ENCODE results near the gene GLI3.

- TF ChIP-seq CTCF (IDR thresholded peaks at IDR 0.05; ENCODE audit: borderline replicate concordance, extremely low read depth, low read length, poor library complexity, severe bottlenecking) (peak; percentile 73), EZH2 (IDR thresholded peaks at IDR 0.05; ENCODE audit: borderline replicate concordance, low read depth, low read length, severe bottlenecking) (no peak)
Measured at GRCh38 chr7:41979834-41980307, 257.1 kb downstream of the GLI3 start.

All from DND-41 (cell line).